Skeletal muscle tissue (tissue), 4 donors: ENCODE measurements around the gene ECM2. TPM values are rescaled to one million over a fixed set of nuclear protein-coding genes. Genes with fewer than 3 reads are reported as not detected.
A peak's percentile ranks its signal among the peaks of the same experiment; 100 is the strongest.

ENCODE experiments used
- H3K27ac ChIP-seq: one replicate; pipeline ENCODE4 v1.7.0; 2013; ENCODE audit warnings: mild to moderate bottlenecking, low read depth, low read length, inconsistent platforms
- H3K27me3 ChIP-seq, 3 donors: one replicate each; pipeline ENCODE4 v1.7.0; 2013; ENCODE audit warnings: low read length in 3 of 3; ENCODE audit not compliant: control insufficient read depth in 3 of 3, insufficient read depth in 3 of 3
- H3K36me3 ChIP-seq, 3 donors: one replicate each; pipeline ENCODE4 v1.7.0; 2013; ENCODE audit warnings: low read length in 3 of 3; ENCODE audit not compliant: control insufficient read depth in 3 of 3, insufficient read depth in 3 of 3
- H3K4me1 ChIP-seq, 3 donors: one replicate each; pipeline ENCODE4 v1.7.0; 2013; ENCODE audit warnings: low read length in 3 of 3, mild to moderate bottlenecking in 3 of 3; ENCODE audit not compliant: control insufficient read depth in 3 of 3, insufficient read depth in 3 of 3
- H3K4me3 ChIP-seq, 3 donors: one replicate each; pipeline ENCODE4 v1.7.0; 2013; ENCODE audit warnings: low read length in 3 of 3
- H3K9ac ChIP-seq, 3 donors: one replicate each; pipeline ENCODE4 v1.7.0; 2013; ENCODE audit warnings: low read length in 3 of 3, mild to moderate bottlenecking in 3 of 3, moderate library complexity in 2 of 3, low read depth in 1 of 3
- H3K9me3 ChIP-seq, 3 donors: one replicate each; pipeline ENCODE4 v1.7.0; 2013; ENCODE audit warnings: low read length in 3 of 3; ENCODE audit not compliant: control insufficient read depth in 3 of 3
- total RNA-seq: library from RNA; depleted of rRNA; stranded (reverse); fragments of >200 nt; gene quantifications from one replicate; pipeline ENCODE4 v1.2.3, GENCODE V29; 2014
- donor health status: Osteomylitis.

ECM2 gene
- total RNA-seq, 1 donor from 2014 or later, result 28.7 TPM

- H3K9ac ChIP-seq, result no peak overlapping the region
- H3K4me1 ChIP-seq, result peaks cover 0 to 2% (median 0%) of the 10 kb centered on the region in 3 donors
- H3K27ac ChIP-seq, result no peak overlapping the region
- H3K36me3 ChIP-seq, result no peaks in the 10 kb centered on the region
- no peaks in the 10 kb centered on the region for H3K9me3 ChIP-seq
- H3K4me3 ChIP-seq, result no peak overlapping the region
- no peaks in the 10 kb centered on the region for H3K27me3 ChIP-seq
Observed at GRCh38 chr9:92486371-92486770, 49.4 kb downstream of the ECM2 start.

GRCh38 chr9:92484563-92484962, 51.2 kb downstream of the ECM2 start:
- Histone ChIP-seq H3K4me1 (peaks cover under 1 to 10% (median 4%) of the 10 kb centered on the region in 3 donors), H3K27ac (no peak overlapping the region), H3K9ac (no peak overlapping the region)

GRCh38 chr9:92483627-92484545, 51.9 kb downstream of the ECM2 start:
- Histone ChIP-seq H3K9me3 (no peaks in the 10 kb centered on the region), H3K4me1 (peaks cover 4 to 13% (median 6%) of the 10 kb centered on the region in 3 donors), H3K4me3 (no peak overlapping the region), H3K27me3 (no peaks in the 10 kb centered on the region), H3K9ac (no peak overlapping the region), H3K36me3 (no peaks in the 10 kb centered on the region), H3K27ac (peak overlapping the region; percentile 31)

More at GRCh38 chr9:92484563-92484962, 51.2 kb downstream of the ECM2 start:
- no peaks in the 10 kb centered on the region for H3K36me3 ChIP-seq
- no peak overlapping the region for H3K4me3 ChIP-seq
- no peaks in the 10 kb centered on the region for H3K27me3 ChIP-seq
- H3K9me3 ChIP-seq, result no peaks in the 10 kb centered on the region

GRCh38 chr9:92482805-92483204, 53.0 kb downstream of the ECM2 start:
- no peak overlapping the region for H3K4me3 ChIP-seq
- H3K4me1 ChIP-seq, result peaks cover 4 to 14% (median 8%) of the 10 kb centered on the region in 3 donors
- H3K27ac ChIP-seq, result no peak overlapping the region

GRCh38 chr9:92482329-92482728, 53.5 kb downstream of the ECM2 start, which contains the start of gene ASPN:
ASPN (minus strand) TSS chr9:92482506.
- Histone ChIP-seq H3K36me3 (no peaks in the 10 kb centered on the region), H3K9me3 (no peaks in the 10 kb centered on the region), H3K4me3 (peak within 1 kb of the TSS in 1 of 3 donors; percentile 68), H3K4me1 (peaks cover 4 to 14% (median 8%) of the 10 kb centered on the region in 3 donors), H3K9ac (peak within 1 kb of the TSS in 2 of 3 donors; percentile 20 to 63), H3K27me3 (no peaks in the 10 kb centered on the region), H3K27ac (peak within 1 kb of the TSS; percentile 31)

More at GRCh38 chr9:92482805-92483204, 53.0 kb downstream of the ECM2 start:
- Histone ChIP-seq H3K36me3 (no peaks in the 10 kb centered on the region), H3K9ac (no peak overlapping the region), H3K27me3 (no peaks in the 10 kb centered on the region), H3K9me3 (no peaks in the 10 kb centered on the region)

GRCh38 chr9:92480986-92481633, 54.7 kb downstream of the ECM2 start:
- peaks cover 4 to 14% (median 8%) of the 10 kb centered on the region in 3 donors for H3K4me1 ChIP-seq
- peak overlapping the region; percentile 66 for H3K27ac ChIP-seq
- no peaks in the 10 kb centered on the region for H3K9me3 ChIP-seq
- peak overlapping the region in 1 of 3 donors; percentile 68 for H3K4me3 ChIP-seq
- no peaks in the 10 kb centered on the region for H3K27me3 ChIP-seq
- H3K9ac ChIP-seq, result peak overlapping the region; percentile 10 to 52 (median 20)
- H3K36me3 ChIP-seq, result no peaks in the 10 kb centered on the region

- H3K27me3 ChIP-seq, result no peaks in the 10 kb centered on the region
- no peaks in the 10 kb centered on the region for H3K9me3 ChIP-seq
- peak overlapping the region; percentile 4 to 52 (median 10) for H3K9ac ChIP-seq
- H3K4me1 ChIP-seq, result peaks cover 4 to 14% (median 8%) of the 10 kb centered on the region in 3 donors
- peak overlapping the region; percentile 66 for H3K27ac ChIP-seq
- peak overlapping the region in 2 of 3 donors; percentile 36 to 68 for H3K4me3 ChIP-seq
- H3K36me3 ChIP-seq, result no peaks in the 10 kb centered on the region
Observed at GRCh38 chr9:92480291-92480771, 55.5 kb downstream of the ECM2 start.

- Histone ChIP-seq H3K36me3 (peaks cover 0 to 2% (median 0%) of the 10 kb centered on the region in 3 donors), H3K27ac (no peak overlapping the region), H3K4me3 (peak overlapping the region in 2 of 3 donors; percentile 9 to 68), H3K9me3 (no peaks in the 10 kb centered on the region), H3K9ac (no peak overlapping the region), H3K4me1 (peaks cover 4 to 14% (median 8%) of the 10 kb centered on the region in 3 donors), H3K27me3 (no peaks in the 10 kb centered on the region)
Observed at GRCh38 chr9:92479346-92479745, 56.4 kb downstream of the ECM2 start.

GRCh38 chr9:92478783-92479182, 57.0 kb downstream of the ECM2 start:
- Histone ChIP-seq H3K36me3 (peaks cover 0 to 2% (median 0%) of the 10 kb centered on the region in 3 donors), H3K9ac (peak overlapping the region in 1 of 3 donors; percentile 47), H3K27ac (no peak overlapping the region), H3K9me3 (no peaks in the 10 kb centered on the region), H3K27me3 (no peaks in the 10 kb centered on the region), H3K4me3 (no peak overlapping the region), H3K4me1 (peaks cover 4 to 14% (median 8%) of the 10 kb centered on the region in 3 donors)
